HG02970 (cell line): ENCODE data around the gene NEMP1.

Experiments
- ATAC-seq: cut with Tn5 transposase; IDR thresholded peaks from one replicate; pipeline ENCODE4 v1.9.1; 2021; ENCODE audit warnings: mild to moderate bottlenecking, moderate library complexity, moderate number of reproducible peaks; ENCODE audit not compliant: unreplicated experiment, low FRiP score

NEMP1 gene

GRCh38 chr12:57006809-57007475, 71.6 kb downstream of the NEMP1 start:
- no peak for ATAC-seq

DNA sequence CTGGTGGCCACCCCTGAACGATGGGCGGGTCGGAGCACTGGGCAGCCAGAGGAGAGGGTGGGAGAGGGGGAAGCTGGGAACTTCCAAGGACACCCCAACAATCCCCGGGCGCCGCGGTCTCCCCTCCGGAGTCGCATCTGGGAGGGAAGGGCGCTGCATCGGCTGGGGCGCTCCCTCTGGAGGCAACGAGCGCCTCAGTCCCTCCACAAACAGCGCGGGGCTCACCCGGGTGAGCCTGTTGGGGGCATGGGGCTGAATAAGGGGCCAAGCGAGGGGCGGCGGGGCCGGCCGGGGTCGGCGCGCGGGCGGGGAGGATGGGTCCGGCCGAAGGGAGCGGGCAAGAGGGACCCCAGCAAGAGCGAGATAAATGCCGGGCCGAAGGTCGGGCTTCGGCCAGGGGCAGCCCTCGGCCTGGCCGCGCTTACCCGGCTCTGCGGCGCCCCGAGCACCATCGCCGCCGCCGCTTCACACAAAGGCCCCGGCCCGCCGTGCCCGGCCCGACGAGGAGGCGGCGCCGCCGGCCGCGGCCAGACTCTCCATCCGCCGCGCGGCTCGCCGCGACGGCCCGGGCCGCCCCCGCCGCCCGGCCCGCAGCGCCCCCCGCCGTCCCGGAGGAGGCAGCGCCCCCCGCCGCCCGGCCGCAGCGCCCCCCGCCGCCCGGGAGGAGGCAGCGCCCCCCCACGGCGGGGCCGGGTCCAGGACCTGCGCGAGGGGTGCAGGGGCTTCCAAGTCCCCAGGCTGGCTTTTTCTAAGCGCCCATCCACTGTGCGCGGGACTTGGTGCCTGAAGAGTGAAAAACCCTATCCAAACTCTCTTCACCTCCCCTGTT, 72.4 kb downstream of the NEMP1 start, which contains the start of gene ZBTB39:
Gene ZBTB39 (minus strand): TSS at position 567 of the 829 bp plus-strand sequence. CDS start 1,629 bp downstream, outside the sequence.
- ATAC-seq: peak; percentile 75
